ENCODE data around the gene ELL. TPM values are rescaled to one million over a fixed set of nuclear protein-coding genes. Genes with fewer than 3 reads are reported as not detected.
"Not testable (repeated sequence)": the region's sequence is repeated elsewhere in the genome, so short reads cannot be mapped to it uniquely, and the experiment has no call there.

The ELL gene
- total and polyA plus RNA-seq, 3 donors from 2014 or later: 48.0 to 76.1 (median 75.8) TPM

GRCh38 chr19:18414504-18415177 lies 107.2 kb downstream of the ELL start:
- Histone ChIP-seq H3K36me3 (ENCODE audit: low read depth, missing control alignments) (no peaks in the 10 kb centered on the region), H3K27ac (peak overlapping the region; percentile 92 to 93), H3K9me3 (no peaks in the 10 kb centered on the region), H3K27me3 (no peaks in the 10 kb centered on the region), H3K4me3 (peak overlapping the region in 1 of 2 donors; percentile 57), H3K4me1 (peaks cover 46% of the 10 kb centered on the region)
- 11 to 15% methylated on average over 8 to 11 of the region's 11 CpGs for WGBS, 2 donors
- TF ChIP-seq, protein P1, sequence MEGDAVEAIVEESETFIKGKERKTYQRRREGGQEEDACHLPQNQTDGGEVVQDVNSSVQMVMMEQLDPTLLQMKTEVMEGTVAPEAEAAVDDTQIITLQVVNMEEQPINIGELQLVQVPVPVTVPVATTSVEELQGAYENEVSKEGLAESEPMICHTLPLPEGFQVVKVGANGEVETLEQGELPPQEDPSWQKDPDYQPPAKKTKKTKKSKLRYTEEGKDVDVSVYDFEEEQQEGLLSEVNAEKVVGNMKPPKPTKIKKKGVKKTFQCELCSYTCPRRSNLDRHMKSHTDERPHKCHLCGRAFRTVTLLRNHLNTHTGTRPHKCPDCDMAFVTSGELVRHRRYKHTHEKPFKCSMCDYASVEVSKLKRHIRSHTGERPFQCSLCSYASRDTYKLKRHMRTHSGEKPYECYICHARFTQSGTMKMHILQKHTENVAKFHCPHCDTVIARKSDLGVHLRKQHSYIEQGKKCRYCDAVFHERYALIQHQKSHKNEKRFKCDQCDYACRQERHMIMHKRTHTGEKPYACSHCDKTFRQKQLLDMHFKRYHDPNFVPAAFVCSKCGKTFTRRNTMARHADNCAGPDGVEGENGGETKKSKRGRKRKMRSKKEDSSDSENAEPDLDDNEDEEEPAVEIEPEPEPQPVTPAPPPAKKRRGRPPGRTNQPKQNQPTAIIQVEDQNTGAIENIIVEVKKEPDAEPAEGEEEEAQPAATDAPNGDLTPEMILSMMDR (IDR thresholded peaks at IDR 0.05): no peak
- TF ChIP-seq POLR2A (IDR thresholded peaks at IDR 0.05): no peak
- no peak for DNase-seq
- intact Hi-C loops (cut with DNase I; ENCODE audit: low total_unique reads): no loop called here

- DNase-seq: no peak
- WGBS, 2 donors: 82 to 85% methylated on average over 16 of the region's 16 CpGs
- intact Hi-C loops (cut with DNase I; ENCODE audit: low total_unique reads): no loop called here
Measured at GRCh38 chr19:18412610-18413239, 109.1 kb downstream of the ELL start.

DNA sequence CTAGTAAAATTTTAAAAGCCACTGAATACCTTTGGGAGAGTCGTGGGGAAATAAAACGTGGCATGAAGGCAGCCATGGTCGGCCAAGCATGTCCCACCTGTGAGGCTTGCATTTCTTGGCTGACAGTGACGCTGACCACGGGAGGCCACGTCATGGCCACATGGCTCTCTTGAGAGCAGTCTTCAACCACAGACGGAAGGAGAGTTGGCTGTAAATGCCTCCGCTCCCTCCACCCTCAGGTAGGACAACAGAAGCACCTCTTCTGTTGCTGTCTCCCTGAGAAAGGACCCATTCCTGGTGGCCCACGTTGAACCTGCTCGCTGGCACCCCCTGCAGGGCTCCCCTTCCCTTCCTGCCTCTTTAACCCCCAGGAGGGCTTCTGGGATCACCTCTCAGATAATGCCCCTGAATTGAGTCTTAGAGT lies 113.8 kb downstream of the ELL start:
- H3K4me1 ChIP-seq: peaks cover 3% of the 10 kb centered on the region
- H3K9me3 ChIP-seq: no peaks in the 10 kb centered on the region
- intact Hi-C loops (cut with DNase I; ENCODE audit: low total_unique reads): no loop called here
- H3K27ac ChIP-seq: no peak overlapping the region
- H3K36me3 ChIP-seq (ENCODE audit: low read depth, missing control alignments): no peaks in the 10 kb centered on the region
- TF ChIP-seq, protein P1 (IDR thresholded peaks at IDR 0.05): peak in 1 of 3 experiments; percentile 14
- TF ChIP-seq POLR2A (IDR thresholded peaks at IDR 0.05): no peak
- H3K27me3 ChIP-seq: no peaks in the 10 kb centered on the region
- DNase-seq: no peak
- no peak overlapping the region for H3K4me3 ChIP-seq
- WGBS, 2 donors: 63 to 70% methylated on average over 10 of the region's 10 CpGs

More at GRCh38 chr19:18412610-18413239, 109.1 kb downstream of the ELL start:
- no peak overlapping the region for H3K27ac ChIP-seq
- TF ChIP-seq, protein P1 (IDR thresholded peaks at IDR 0.05): no peak
- TF ChIP-seq POLR2A (IDR thresholded peaks at IDR 0.05): no peak
- peaks cover 34% of the 10 kb centered on the region for H3K4me1 ChIP-seq
- no peaks in the 10 kb centered on the region for H3K9me3 ChIP-seq
- no peaks in the 10 kb centered on the region for H3K27me3 ChIP-seq
- H3K36me3 ChIP-seq (ENCODE audit: low read depth, missing control alignments): no peaks in the 10 kb centered on the region
- no peak overlapping the region for H3K4me3 ChIP-seq

DNA sequence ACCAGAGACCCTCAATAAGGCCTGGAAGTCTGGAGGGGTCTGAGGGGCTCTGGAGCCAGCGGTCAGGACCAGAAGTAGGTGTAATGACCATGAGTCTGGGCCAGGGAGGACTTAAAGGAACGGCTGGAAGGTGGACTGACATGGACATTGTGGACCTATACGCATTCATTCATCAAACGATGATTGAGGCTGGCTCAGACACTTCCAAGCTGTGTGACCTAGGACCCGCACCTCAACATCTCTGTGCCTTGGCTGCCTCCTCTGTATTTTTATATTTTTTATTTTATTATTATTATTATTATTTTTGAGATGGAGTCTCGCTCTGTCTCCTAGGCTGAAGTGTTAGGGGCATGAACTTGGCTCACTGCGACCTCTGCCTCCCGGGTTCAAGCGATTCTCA lies 115.1 kb downstream of the ELL start:
- no peaks in the 10 kb centered on the region for H3K9me3 ChIP-seq
- intact Hi-C loops (cut with DNase I; ENCODE audit: low total_unique reads): no loop called here

GRCh38 chr19:18405754-18406153 lies 116.1 kb downstream of the ELL start:
- H3K27me3 ChIP-seq; H3K27ac ChIP-seq; H3K9me3 ChIP-seq; H3K36me3 ChIP-seq (ENCODE audit: low read depth, missing control alignments); intact Hi-C loops (cut with DNase I; ENCODE audit: low total_unique reads); DNase-seq; H3K4me3 ChIP-seq: not testable (repeated sequence)
- H3K4me1 ChIP-seq: peaks cover 19% of the 10 kb centered on the region
- 93 to 95% methylated on average over 9 to 11 of the region's 11 CpGs for WGBS, 2 donors

More for the DNA sequence above, 115.1 kb downstream of the ELL start:
- Histone ChIP-seq H3K36me3 (ENCODE audit: low read depth, missing control alignments) (no peaks in the 10 kb centered on the region), H3K27me3 (no peaks in the 10 kb centered on the region), H3K27ac (no peak overlapping the region), H3K4me1 (peaks cover 16% of the 10 kb centered on the region), H3K4me3 (no peak overlapping the region)
- 89 to 93% methylated on average over 9 of the region's 9 CpGs for WGBS, 2 donors
- TF ChIP-seq, protein P1 (IDR thresholded peaks at IDR 0.05): no peak
- TF ChIP-seq POLR2A (IDR thresholded peaks at IDR 0.05): no peak
- no peak for DNase-seq

DNA sequence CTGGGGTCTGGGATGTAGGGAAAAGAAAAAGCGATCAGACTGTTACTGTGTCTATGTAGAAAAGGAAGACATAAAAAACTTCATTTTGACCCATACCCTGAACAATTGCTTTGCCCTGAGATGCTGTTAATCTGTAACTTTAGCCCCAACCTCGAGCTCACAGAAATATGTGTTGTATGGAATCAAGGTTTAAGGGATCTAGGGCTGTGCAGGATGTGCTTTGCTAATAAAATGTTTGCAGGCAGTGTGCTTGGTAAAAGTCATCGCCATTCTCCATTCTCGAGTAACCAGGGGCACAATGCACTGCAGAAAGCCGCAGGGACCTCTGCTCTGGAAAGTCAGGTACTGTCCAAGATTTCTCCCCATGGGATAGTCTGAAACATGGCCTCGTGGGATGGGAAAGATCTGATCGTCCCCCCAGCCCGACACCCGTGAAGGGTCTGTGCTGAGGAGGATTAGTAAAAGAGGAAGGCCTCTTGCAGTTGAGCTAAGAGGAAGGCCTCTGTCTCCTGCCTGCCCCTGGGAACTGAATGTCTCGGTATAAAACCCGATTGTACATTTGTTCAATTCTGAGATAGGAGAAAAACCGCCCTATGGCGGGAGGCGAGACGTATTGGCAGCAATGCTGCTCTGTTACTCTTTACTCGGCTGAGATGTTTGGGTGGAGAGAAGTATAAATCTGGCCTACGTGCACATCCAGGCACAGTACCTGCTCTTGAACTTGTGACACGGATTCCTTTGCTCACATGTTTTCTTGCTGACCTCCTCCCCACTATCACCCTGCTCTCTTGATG lies 119.2 kb downstream of the ELL start:
- Histone ChIP-seq H3K4me1 (peaks cover 28% of the 10 kb centered on the region), H3K27ac (peak overlapping the region; percentile 1 to 45)
- WGBS, 2 donors: 52 to 53% methylated on average over 17 to 18 of the region's 18 CpGs
- H3K36me3 ChIP-seq (ENCODE audit: low read depth, missing control alignments); H3K27me3 ChIP-seq; DNase-seq; H3K4me3 ChIP-seq; H3K9me3 ChIP-seq; intact Hi-C loops (cut with DNase I; ENCODE audit: low total_unique reads): not testable (repeated sequence)

Measured in testis (tissue), 3 donors.